ENCODE data around the gene JADE2.

DNA sequence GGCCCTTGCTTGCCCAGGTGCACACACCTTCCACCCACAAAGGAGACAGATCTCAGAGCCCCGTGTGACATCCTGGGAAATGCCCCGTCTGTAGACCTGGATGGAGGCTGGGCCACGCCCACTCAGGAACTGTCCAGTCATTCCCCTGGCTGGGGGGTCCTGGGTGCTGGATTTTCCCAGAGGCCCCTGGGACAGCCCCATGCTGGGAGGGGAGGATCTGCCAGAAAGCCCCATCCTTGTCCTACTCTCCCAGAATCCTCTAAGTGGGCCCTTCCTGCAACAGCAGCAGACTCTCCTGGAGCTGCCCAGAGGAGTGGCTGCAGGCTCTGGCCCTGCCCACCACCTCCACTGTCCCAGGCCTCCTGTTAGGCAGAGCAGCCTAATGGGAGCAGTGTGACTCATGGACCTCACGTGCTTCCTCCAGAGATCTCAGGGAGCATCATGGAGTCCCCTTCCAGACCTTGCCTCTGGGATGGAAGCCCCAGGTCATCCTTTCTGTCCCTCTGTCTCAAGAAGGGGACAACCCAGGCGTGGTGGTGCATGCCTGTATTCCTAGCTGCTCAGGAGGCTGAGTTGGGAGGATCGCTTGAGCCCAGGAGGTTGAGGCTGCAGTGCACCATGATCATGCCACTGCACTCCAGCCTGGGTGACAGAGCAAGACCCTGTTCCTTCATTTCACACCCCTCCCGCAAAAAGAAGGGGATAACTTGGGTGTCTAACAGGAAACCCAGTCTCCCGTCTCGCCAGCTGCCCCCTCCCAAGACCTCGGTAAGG is 51.7 kb downstream of the JADE2 start:
- TF ChIP-seq, protein P1, sequence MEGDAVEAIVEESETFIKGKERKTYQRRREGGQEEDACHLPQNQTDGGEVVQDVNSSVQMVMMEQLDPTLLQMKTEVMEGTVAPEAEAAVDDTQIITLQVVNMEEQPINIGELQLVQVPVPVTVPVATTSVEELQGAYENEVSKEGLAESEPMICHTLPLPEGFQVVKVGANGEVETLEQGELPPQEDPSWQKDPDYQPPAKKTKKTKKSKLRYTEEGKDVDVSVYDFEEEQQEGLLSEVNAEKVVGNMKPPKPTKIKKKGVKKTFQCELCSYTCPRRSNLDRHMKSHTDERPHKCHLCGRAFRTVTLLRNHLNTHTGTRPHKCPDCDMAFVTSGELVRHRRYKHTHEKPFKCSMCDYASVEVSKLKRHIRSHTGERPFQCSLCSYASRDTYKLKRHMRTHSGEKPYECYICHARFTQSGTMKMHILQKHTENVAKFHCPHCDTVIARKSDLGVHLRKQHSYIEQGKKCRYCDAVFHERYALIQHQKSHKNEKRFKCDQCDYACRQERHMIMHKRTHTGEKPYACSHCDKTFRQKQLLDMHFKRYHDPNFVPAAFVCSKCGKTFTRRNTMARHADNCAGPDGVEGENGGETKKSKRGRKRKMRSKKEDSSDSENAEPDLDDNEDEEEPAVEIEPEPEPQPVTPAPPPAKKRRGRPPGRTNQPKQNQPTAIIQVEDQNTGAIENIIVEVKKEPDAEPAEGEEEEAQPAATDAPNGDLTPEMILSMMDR (IDR thresholded peaks at IDR 0.05; ENCODE audit: poor library complexity), result no peak
- no peak for TF ChIP-seq EZH2 (IDR thresholded peaks at IDR 0.05; ENCODE audit: borderline replicate concordance)
